Mesendoderm (in vitro differentiated cells): ENCODE data around the gene NFRKB. TPM values are rescaled to one million over a fixed set of nuclear protein-coding genes. Genes with fewer than 3 reads are reported as not detected.

ENCODE experiments used
- DNase-seq: peaks from one replicate; pipeline ENCODE4 v3.0.0; 2013
- H2AK5ac ChIP-seq: 2 replicates; pipeline ENCODE4 v1.6.1; 2013; ENCODE audit warnings: low read length, inconsistent platforms
- H2BK120ac ChIP-seq: 2 replicates; pipeline ENCODE4 v1.6.1; 2013; ENCODE audit warnings: low read depth, mild to moderate bottlenecking, low read length, moderate library complexity, mixed read lengths
- H2BK15ac ChIP-seq: replicated peaks from 2 replicates; pipeline ENCODE4 v1.6.1; 2013; ENCODE audit warnings: low read depth, mild to moderate bottlenecking, moderate library complexity
- H2BK5ac ChIP-seq: 2 replicates; pipeline ENCODE4 v1.6.1; 2013; ENCODE audit warnings: low read length, inconsistent platforms
- H3K18ac ChIP-seq: 2 replicates; pipeline ENCODE4 v1.6.1; 2013; ENCODE audit warnings: mild to moderate bottlenecking, low read length, mixed read lengths
- H3K23ac ChIP-seq: one replicate; pipeline ENCODE4 v1.6.1; 2013; ENCODE audit warnings: low read length
- H3K27ac ChIP-seq: 2 replicates; pipeline ENCODE4 v1.5.1; 2013; ENCODE audit warnings: low read depth, mild to moderate bottlenecking, inconsistent platforms, low read length, moderate library complexity
- H3K27me3 ChIP-seq: 2 replicates; pipeline ENCODE4 v1.6.1; 2013; ENCODE audit warnings: low read length, control low read depth, mild to moderate bottlenecking, inconsistent platforms; ENCODE audit not compliant: insufficient read depth, poor library complexity
- H3K36me3 ChIP-seq: 2 replicates; pipeline ENCODE4 v1.6.1; 2013; ENCODE audit warnings: low read length, inconsistent platforms; ENCODE audit not compliant: control insufficient read depth, insufficient read depth
- H3K4ac ChIP-seq: one replicate; pipeline ENCODE4 v1.6.1; 2013; ENCODE audit warnings: low read depth, mild to moderate bottlenecking, low read length, moderate library complexity
- H3K4me1 ChIP-seq: 2 replicates; pipeline ENCODE4 v1.6.1; 2013; ENCODE audit warnings: low read depth, low read length, inconsistent platforms; ENCODE audit not compliant: control insufficient read depth
- H3K4me2 ChIP-seq: 2 replicates; pipeline ENCODE4 v1.6.1; 2013; ENCODE audit warnings: low read length
- H3K4me3 ChIP-seq: 2 replicates; pipeline ENCODE4 v1.5.1; 2013; ENCODE audit warnings: mild to moderate bottlenecking, low read length
- H3K56ac ChIP-seq: one replicate; pipeline ENCODE4 v1.6.1; 2013; ENCODE audit warnings: low read length
- H3K79me1 ChIP-seq: 2 replicates; pipeline ENCODE4 v1.6.1; 2013; ENCODE audit warnings: low read length, inconsistent platforms
- H3K79me2 ChIP-seq: 2 replicates; pipeline ENCODE4 v1.6.1; 2013; ENCODE audit warnings: mild to moderate bottlenecking, low read length; ENCODE audit not compliant: control insufficient read depth, insufficient read depth
- H3K9ac ChIP-seq: 2 replicates; pipeline ENCODE4 v1.6.1; 2013; ENCODE audit warnings: low read length, inconsistent platforms
- H4K5ac ChIP-seq: one replicate; pipeline ENCODE4 v1.6.1; 2013; ENCODE audit warnings: low read length
- H4K8ac ChIP-seq: one replicate; pipeline ENCODE4 v1.6.1; 2013; ENCODE audit warnings: low read depth, mild to moderate bottlenecking, control low read depth, low read length, moderate library complexity
- WGBS: extraction: QIAGEN DNeasy Blood & Tissue Kit; methylation state at CpG from one replicate; pipeline ENCODE4 v1.1.7; 2013; ENCODE audit warnings: low lambda C conversion rate, missing lambda C conversion rate; ENCODE audit not compliant: insufficient coverage; ENCODE audit errors: extremely low coverage; 5-methylcytosine and 5-hydroxymethylcytosine counted together
- polyA plus RNA-seq, 2 experiments: library from polyadenylated mRNA; stranded (reverse); fragments of 200-250 nt; gene quantifications; one replicate each; pipeline ENCODE4 v1.2.3, GENCODE V29; 2013

NFRKB gene
- polyA plus RNA-seq (2013, experiment 1 of 2), result 16.5 TPM
- polyA plus RNA-seq (2013, experiment 2 of 2), result 16.3 TPM

DNA sequence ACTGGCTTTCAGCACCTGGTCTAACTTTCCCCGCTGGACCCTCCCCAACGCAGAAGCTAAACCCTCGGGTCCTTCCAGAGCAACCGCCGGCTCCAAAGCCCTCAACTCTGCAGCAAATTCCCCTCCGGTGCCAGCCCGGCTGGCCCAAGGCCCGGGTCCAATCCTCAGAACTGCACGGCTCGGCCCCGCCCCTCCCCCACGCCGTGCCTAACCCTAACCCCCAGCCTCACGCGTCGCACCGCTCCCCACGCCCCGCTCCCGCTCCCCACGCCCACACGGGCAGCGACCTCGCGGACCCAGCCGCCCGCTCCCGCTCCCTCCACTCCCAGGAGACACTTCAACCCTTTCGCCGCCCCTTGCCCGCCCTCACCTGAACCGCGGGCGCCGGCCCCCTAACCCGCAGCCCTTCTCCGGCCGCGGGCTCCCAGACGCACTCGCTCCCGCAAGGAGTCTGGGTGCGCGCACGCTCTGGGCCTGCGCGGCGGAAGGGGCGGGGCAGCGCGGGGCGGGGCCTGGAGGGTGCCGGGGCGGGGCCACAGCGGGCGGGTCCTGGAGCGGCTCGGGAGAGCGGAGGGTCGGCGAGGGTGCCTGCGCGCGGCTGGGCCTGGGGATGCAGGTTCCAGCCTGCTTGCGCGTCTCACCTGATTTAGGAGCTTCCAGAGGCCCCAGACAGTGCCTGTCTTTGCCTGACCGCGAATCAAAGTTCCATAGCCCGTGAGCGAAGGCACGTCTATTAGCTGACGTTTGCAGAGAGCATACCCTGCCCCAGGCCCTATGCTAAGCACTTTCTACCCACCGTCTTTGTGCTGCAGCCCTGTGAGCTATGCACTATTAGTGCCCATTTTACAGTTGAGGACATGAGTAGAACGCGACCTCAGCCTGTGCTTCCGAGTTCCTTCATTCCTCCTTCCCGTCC, at the start of gene NFRKB:
Gene NFRKB, minus strand, starts transcription at position 453 of the 916 bp plus-strand sequence. CDS start 2,729 bp downstream, outside the sequence.
- peak; percentile 93 for DNase-seq
- Histone ChIP-seq H3K79me1 (peaks cover 10% of the 10 kb centered on the region), H3K18ac (peak within 1 kb of the TSS; percentile 53), H3K79me2 (peaks cover 14% of the 10 kb centered on the region), H3K56ac (peak within 1 kb of the TSS; percentile 95), H3K4ac (no peak within 1 kb of the TSS), H3K36me3 (no peaks in the 10 kb centered on the region), H4K5ac (no peak within 1 kb of the TSS), H2AK5ac (no peak within 1 kb of the TSS), H2BK15ac (no peak within 1 kb of the TSS), H3K4me1 (no peaks in the 10 kb centered on the region), H3K4me3 (peak within 1 kb of the TSS; percentile 95), H2BK120ac (no peak within 1 kb of the TSS), H3K27me3 (no peaks in the 10 kb centered on the region), H3K9ac (peak within 1 kb of the TSS; percentile 90), H3K23ac (no peak within 1 kb of the TSS), H3K27ac (peak within 1 kb of the TSS; percentile 58), H4K8ac (no peak within 1 kb of the TSS), H2BK5ac (peak within 1 kb of the TSS; percentile 31), H3K4me2 (peak within 1 kb of the TSS; percentile 90)
- WGBS, result no CpG with 5 or more reads among the region's 77 CpGs

DNA sequence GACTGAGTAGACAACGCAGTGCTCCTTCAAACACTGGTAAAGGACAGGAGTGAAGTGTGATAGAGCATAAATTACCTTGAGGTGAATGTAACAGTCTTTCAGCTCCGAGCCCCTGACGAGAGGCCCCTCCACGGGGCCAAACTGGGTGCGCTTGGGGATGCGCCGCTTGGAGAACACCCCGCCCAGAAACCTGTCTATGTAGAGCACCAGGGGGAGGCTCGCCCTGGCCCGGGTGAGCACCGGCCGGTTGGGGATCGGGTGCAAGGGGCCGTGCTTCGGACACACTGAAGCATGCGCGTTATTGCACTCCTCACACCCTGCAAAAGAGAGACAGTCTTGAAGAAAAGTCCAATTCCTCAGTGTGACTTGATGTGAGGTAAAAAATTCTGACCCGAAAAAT, 49.3 kb upstream of the NFRKB start:
- no peaks in the 10 kb centered on the region for H3K79me2 ChIP-seq
- H3K36me3 ChIP-seq, result peaks cover 2% of the 10 kb centered on the region
- no peaks in the 10 kb centered on the region for H3K4me1 ChIP-seq
- H2BK5ac ChIP-seq, result no peak overlapping the region
- no peaks in the 10 kb centered on the region for H3K27me3 ChIP-seq
- H3K4me2 ChIP-seq, result no peak overlapping the region
- no peak for DNase-seq
- H2BK15ac ChIP-seq, result no peak overlapping the region
- no peak overlapping the region for H3K18ac ChIP-seq
- H3K27ac ChIP-seq, result no peak overlapping the region
- H3K4ac ChIP-seq, result no peak overlapping the region
- no peaks in the 10 kb centered on the region for H3K79me1 ChIP-seq
- no peak overlapping the region for H3K4me3 ChIP-seq
- H2AK5ac ChIP-seq, result no peak overlapping the region
- H4K5ac ChIP-seq, result no peak overlapping the region
- H2BK120ac ChIP-seq, result no peak overlapping the region
- no peak overlapping the region for H3K9ac ChIP-seq
- no peak overlapping the region for H3K56ac ChIP-seq
- no peak overlapping the region for H3K23ac ChIP-seq
- no peak overlapping the region for H4K8ac ChIP-seq
- WGBS, result no CpG with 5 or more reads among the region's 18 CpGs

DNA sequence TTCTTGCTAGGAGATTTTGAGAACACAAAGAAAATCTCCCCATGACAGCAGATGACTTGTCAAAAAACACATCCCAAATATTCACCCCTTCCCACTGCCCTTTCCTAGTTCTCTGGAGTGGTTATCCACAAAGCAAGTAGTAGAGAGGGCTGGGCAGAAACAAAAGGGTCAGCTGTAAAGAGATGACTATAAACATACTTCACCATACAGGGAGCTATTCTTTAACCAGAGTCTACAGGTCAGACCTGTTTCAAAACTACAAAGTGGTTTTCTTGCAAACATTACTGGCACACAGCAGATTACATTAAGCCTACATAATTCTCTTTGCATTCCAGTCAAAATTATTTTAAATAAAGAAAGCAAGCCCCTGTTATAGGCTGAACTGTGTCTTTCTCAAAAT, 47.7 kb upstream of the NFRKB start:
- no peak overlapping the region for H3K18ac ChIP-seq
- no peak overlapping the region for H3K23ac ChIP-seq
- no peak overlapping the region for H3K9ac ChIP-seq
- no peak overlapping the region for H2BK120ac ChIP-seq
- no peak overlapping the region for H2AK5ac ChIP-seq
- H2BK15ac ChIP-seq, result no peak overlapping the region
- H2BK5ac ChIP-seq, result no peak overlapping the region
- no peak overlapping the region for H3K4me3 ChIP-seq
- no peak overlapping the region for H3K56ac ChIP-seq
- no peaks in the 10 kb centered on the region for H3K79me1 ChIP-seq
- H3K27ac ChIP-seq, result no peak overlapping the region
- H3K4me2 ChIP-seq, result no peak overlapping the region
- H4K8ac ChIP-seq, result no peak overlapping the region
- H3K79me2 ChIP-seq, result no peaks in the 10 kb centered on the region
- H3K27me3 ChIP-seq, result no peaks in the 10 kb centered on the region
- DNase-seq, result no peak
- no peak overlapping the region for H3K4ac ChIP-seq
- H4K5ac ChIP-seq, result no peak overlapping the region
- H3K36me3 ChIP-seq, result peaks cover 2% of the 10 kb centered on the region
- peaks cover 7% of the 10 kb centered on the region for H3K4me1 ChIP-seq

DNA sequence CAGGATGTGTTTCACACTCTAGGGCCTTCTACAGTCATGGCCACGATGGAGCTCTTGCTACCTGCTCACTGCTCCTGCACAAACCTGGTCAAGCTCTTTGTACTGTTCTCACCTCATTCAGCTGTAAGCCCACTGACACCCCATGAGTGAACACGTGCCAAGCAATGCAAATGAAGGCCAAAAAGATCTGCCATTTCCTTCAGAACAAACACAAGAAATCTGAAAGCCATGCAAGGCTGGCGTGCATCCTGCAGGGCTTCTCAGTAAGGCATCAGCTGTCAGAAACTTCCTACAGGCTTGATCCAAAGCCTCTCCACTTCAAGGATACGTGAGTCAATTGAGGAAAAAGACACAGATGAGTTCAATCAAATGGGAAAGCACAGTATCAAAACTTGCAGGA, 44.1 kb upstream of the NFRKB start:
- Histone ChIP-seq H3K79me1 (no peaks in the 10 kb centered on the region), H4K8ac (no peak overlapping the region), H3K18ac (no peak overlapping the region), H3K36me3 (peaks cover 2% of the 10 kb centered on the region), H3K27me3 (no peaks in the 10 kb centered on the region), H3K27ac (no peak overlapping the region), H3K4me1 (peaks cover 9% of the 10 kb centered on the region), H3K4ac (no peak overlapping the region), H3K56ac (no peak overlapping the region), H3K4me2 (no peak overlapping the region), H2BK15ac (no peak overlapping the region), H3K9ac (no peak overlapping the region), H3K79me2 (no peaks in the 10 kb centered on the region), H4K5ac (no peak overlapping the region), H2AK5ac (no peak overlapping the region), H3K23ac (no peak overlapping the region), H3K4me3 (no peak overlapping the region), H2BK5ac (no peak overlapping the region), H2BK120ac (no peak overlapping the region)
- WGBS, result no CpG with 5 or more reads among the region's 4 CpGs
- DNase-seq, result no peak

DNA sequence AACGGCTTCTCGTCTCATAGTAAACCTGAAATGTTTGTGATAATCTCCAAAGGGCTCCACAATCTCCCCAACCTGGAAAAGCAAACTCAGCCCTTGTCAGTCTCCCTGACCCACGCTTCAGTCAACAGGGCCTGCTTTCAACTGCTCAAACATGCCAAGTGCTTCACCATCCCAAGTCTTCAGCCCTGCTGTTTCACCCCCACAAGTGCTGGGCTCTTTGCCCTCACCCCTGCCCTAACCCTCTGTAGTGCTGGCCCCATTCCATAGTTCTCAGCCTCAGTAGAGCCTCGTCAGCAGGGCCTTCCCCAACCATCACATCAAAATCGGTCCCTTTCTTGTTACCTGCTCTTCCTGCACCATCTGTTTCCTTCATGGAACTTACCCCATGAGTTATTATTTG, 43.4 kb upstream of the NFRKB start:
- no peak overlapping the region for H3K4me3 ChIP-seq
- H4K5ac ChIP-seq, result no peak overlapping the region
- H3K18ac ChIP-seq, result no peak overlapping the region
- no peak overlapping the region for H3K4me2 ChIP-seq
- no CpG with 5 or more reads among the region's 5 CpGs for WGBS
- no peak overlapping the region for H3K9ac ChIP-seq
- H3K36me3 ChIP-seq, result peaks cover 4% of the 10 kb centered on the region
- H3K56ac ChIP-seq, result no peak overlapping the region
- H4K8ac ChIP-seq, result no peak overlapping the region
- DNase-seq, result no peak
- H3K79me2 ChIP-seq, result no peaks in the 10 kb centered on the region
- H3K4me1 ChIP-seq, result peaks cover 9% of the 10 kb centered on the region
- no peaks in the 10 kb centered on the region for H3K79me1 ChIP-seq
- no peak overlapping the region for H3K4ac ChIP-seq
- no peaks in the 10 kb centered on the region for H3K27me3 ChIP-seq
- H2BK120ac ChIP-seq, result no peak overlapping the region
- H2BK15ac ChIP-seq, result no peak overlapping the region
- H3K23ac ChIP-seq, result peak overlapping the region; percentile 92
- no peak overlapping the region for H2BK5ac ChIP-seq
- H3K27ac ChIP-seq, result no peak overlapping the region
- H2AK5ac ChIP-seq, result no peak overlapping the region
